K562 (cell line): ENCODE results near the gene ALDH16A1. TPM values are rescaled to one million over a fixed set of nuclear protein-coding genes. Genes with fewer than 3 reads are reported as not detected.

Experiments
- CBX1 ChIP-seq: sonication (generic); IDR thresholded peaks from 2 replicates; pipeline ENCODE4 v1.6.1; 2016; ENCODE audit warnings: antibody characterized with exemption, low read depth, mild to moderate bottlenecking
- CEBPZ ChIP-seq: fragments of 150-350 bp; IDR thresholded peaks from 2 replicates; pipeline ENCODE4 v1.6.1; 2014; ENCODE audit warnings: low read depth, mild to moderate bottlenecking, low read length, borderline replicate concordance
- DLX4 ChIP-seq: fragments of 250-450 bp; sonication (Bioruptor Pico); IDR thresholded peaks from 2 replicates; pipeline ENCODE4 v1.6.1; 2021; ENCODE audit warnings: mild to moderate bottlenecking
- FOSL1 ChIP-seq: fragments of 200-800 bp; sonication (Bioruptor generic); conservative IDR thresholded peaks from 2 replicates; pipeline ENCODE4 v1.6.1; 2016; ENCODE audit warnings: missing genetic modification characterization, missing compliant biosample characterization
- GMEB1 ChIP-seq: fragments of 250-450 bp; sonication (Bioruptor Pico); IDR thresholded peaks from 2 replicates; pipeline ENCODE4 v1.4.0; 2020; ENCODE audit warnings: mild to moderate bottlenecking
- MEIS2 ChIP-seq: fragments of 450-650 bp; IDR thresholded peaks from 2 replicates; pipeline ENCODE4 v1.6.1; 2014; ENCODE audit warnings: mild to moderate bottlenecking; ENCODE audit not compliant: partially characterized antibody
- SPI1 ChIP-seq: IDR thresholded peaks from 2 replicates; pipeline ENCODE4 v1.6.1; 2011; ENCODE audit warnings: low read depth, low read length, control low read depth, borderline replicate concordance
- SREBF1 ChIP-seq: fragments of 150-350 bp; IDR thresholded peaks from 2 replicates; pipeline ENCODE4 v1.6.1; 2014; ENCODE audit warnings: antibody characterized with exemption, low read depth, low read length, borderline replicate concordance
- TEAD1 ChIP-seq, 2 experiments: fragments of 450-650 bp in 1 of 2; sonication (generic) in 1 of 2; formaldehyde crosslinking; IDR thresholded peaks; 2 replicates each; pipeline versions ENCODE4 v1.4.0 to v1.8.0; 2020 to 2022; ENCODE audit warnings: mild to moderate bottlenecking in 2 of 2, missing genetic modification reagents in 1 of 2
- ZNF217 ChIP-seq: sonication (generic); formaldehyde crosslinking; IDR thresholded peaks from 2 replicates; pipeline ENCODE4 v1.8.0; 2022; ENCODE audit warnings: mild to moderate bottlenecking, missing genetic modification reagents
- ZNF76 ChIP-seq: fragments of 250-450 bp; sonication (Bioruptor Pico); IDR thresholded peaks from 2 replicates; pipeline ENCODE4 v1.4.0; 2020; ENCODE audit warnings: mild to moderate bottlenecking, moderate library complexity, borderline replicate concordance
- polyA plus RNA-seq, 8 experiments: library from polyadenylated mRNA; depleted of rRNA in 4 of 8; stranded (reverse) in 5 of 8; unstranded in 3 of 8; fragments of >200 nt; fragmentation: Nextera tagmentation in 2 of 8; fragmentation: Illumina TruSeq in 1 of 8; extraction: Ambion mirVana in 2 of 8; extraction: Trizol in 1 of 8; gene quantifications; 2 replicates each; pipeline versions ENCODE4 v1.2.1 to v1.2.3, GENCODE V29; 2011 to 2014; ENCODE audit warnings: inconsistent platforms in 1 of 8, missing spikeins in 1 of 8
- total RNA-seq, 7 experiments: library from RNA; depleted of rRNA in 6 of 7; stranded (reverse); fragments of >200 nt in 6 of 7; fragmentation: Illumina TruSeq in 2 of 7; extraction: Trizol in 2 of 7; gene quantifications; 2 replicates each; pipeline versions ENCODE4 v1.2.1 to v1.2.3, GENCODE V29; 2011 to 2021; ENCODE audit warnings: low replicate concordance in 1 of 7

The ALDH16A1 gene
- total and polyA plus RNA-seq, 9 of the 15 experiments (the other 6 are each of a cell fraction or from before 2014, with no cell fraction given) = 2.2 to 52.2 (median 7.6) TPM

- TF ChIP-seq FOSL1 (tag) (0 out of 2 replicates have a peak, but pooled peaks have one; percentile 2), MEIS2 (peak; percentile 58), DLX4 (CRISPR knock-in tag) (no peak), ZNF217 (CRISPR knock-in tag) (no peak), ZNF76 (CRISPR knock-in tag) (0 out of 2 replicates have a peak, but pooled peaks have one; percentile 44), SPI1 (peak; percentile 95), CEBPZ (no peak), CBX1 (no peak), TEAD1 (CRISPR knock-in tag; IDR thresholded peaks at IDR 0.05) (0 out of 4 replicates have a peak, but pooled peaks of 1 of the 2 experiments have one; percentile 53), SREBF1 (no peak), GMEB1 (CRISPR knock-in tag) (no peak)
Observed at GRCh38 chr19:49408816-49409440, 44.1 kb upstream of the ALDH16A1 start (continued).
